GM11168 (cell line): Measurements from ENCODE around the gene LHX3.

Experiments
- in situ Hi-C: fragments of 300-500 bp; cut with MboI; formaldehyde crosslinking; loops from one replicate; pipeline ENCODE4 v1.12.0; 2022; ENCODE audit warnings: low sequenced_read_pairs; ENCODE audit not compliant: unreplicated experiment

Gene LHX3

GRCh38 chr9:136229096-136230065 lies 24.5 kb upstream of the LHX3 start:
- in situ Hi-C loops = no loop called here

DNA sequence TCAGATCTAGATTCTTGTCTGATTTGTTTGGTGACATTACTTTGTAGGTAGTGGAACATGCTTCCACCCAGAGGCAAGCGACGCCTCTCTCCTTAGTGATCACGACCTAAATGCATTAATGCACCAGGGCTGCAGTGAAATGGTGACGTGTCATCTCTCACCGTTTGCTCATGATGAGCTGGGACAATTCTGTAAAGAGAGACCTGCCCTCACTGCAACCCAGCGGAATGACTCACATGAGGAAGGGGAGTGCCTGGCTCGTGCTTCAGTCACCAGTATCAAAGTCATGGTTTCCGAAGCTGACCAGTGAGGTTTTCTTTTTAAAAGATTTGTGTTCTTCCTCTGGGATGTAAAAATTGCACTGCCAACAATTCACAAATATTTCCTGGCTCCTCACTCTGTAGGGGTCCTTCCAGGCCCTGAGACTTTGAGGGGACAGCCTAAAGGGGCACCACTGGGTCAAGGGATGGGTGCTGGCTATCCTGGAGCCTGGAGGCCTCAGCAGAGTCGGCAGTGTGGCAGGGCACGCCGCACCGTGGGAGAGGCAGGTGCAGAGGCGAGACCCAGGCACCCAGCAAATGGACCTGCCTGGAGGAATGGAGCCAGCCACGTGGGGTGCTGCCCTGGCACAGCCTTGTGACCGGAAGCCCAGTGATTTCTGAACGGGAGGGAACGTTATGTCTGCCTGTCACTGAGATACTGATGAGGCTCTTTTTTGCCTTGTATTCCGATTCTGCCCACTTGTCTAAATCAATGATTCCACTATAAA lies 23.4 kb upstream of the LHX3 start:
- in situ Hi-C loops = no loop called here

- in situ Hi-C loops = no loop called here
These were observed 21.9 kb upstream of the LHX3 start for GRCh38 chr9:136226680-136227407.

GRCh38 chr9:136225748-136226679 lies 21.1 kb upstream of the LHX3 start:
- in situ Hi-C loops = no loop called here

GRCh38 chr9:136225366-136225747 lies 20.4 kb upstream of the LHX3 start:
- in situ Hi-C loops = no loop called here

DNA sequence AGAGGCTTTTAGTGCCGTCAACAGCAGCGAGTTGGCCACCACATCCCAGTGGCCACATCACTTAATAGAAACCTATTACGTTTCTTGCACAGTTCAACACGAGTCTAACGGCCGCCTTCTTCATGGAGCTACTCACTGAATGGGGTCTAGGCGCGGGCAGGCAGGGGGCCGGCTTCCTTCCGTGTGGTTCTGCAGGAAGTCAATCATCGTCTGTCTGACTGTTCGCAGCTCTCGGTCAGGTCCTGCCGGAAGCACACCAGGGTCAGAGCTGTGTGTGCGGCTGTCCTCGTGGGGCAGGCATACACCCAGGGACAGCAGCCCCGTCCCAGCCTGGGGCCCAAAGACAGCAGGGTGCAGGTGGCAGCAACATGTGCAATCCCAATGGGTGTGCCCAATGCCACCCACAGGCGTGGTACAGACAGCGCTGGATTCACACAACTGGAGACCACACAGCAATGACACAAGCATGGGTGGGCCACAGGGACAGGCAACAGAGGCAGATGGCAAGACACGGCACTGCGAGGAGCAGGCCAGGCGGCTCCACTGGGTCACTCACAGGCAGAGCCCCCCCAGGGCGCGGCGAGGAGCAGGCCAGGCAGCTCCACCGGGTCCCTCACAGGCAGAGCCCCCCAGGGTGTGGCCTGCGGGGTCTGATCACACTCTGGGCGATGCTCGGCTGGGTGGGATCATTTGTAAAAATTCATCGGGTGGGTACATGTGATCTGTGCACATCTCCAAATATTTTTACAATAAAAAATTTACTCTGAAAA lies 19.1 kb upstream of the LHX3 start:
- in situ Hi-C loops = no loop called here

DNA sequence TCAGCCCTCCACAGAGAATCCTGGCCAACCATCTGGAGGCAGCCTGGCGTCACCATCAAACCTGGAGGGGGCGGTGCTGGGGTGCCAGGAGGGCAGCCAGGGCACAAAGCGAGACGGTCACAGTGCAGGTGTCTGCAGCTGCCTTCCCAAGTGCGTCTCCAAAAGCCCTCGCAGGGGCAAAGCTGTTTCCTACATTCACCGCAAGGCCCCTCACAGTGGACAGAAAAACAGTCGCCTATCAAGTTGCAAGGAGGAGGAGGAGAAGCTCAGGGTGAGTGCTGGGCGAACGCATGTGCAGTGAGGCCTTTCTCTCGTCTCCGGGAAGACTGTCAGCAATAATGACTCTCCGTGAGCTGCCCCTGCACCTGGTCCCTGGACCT lies 18.0 kb upstream of the LHX3 start:
- in situ Hi-C loops = no loop called here

- in situ Hi-C loops = no loop called here
These were observed 17.4 kb upstream of the LHX3 start for GRCh38 chr9:136222166-136222905.

GRCh38 chr9:136220017-136220729 lies 15.2 kb upstream of the LHX3 start:
- in situ Hi-C loops = no loop called here

DNA sequence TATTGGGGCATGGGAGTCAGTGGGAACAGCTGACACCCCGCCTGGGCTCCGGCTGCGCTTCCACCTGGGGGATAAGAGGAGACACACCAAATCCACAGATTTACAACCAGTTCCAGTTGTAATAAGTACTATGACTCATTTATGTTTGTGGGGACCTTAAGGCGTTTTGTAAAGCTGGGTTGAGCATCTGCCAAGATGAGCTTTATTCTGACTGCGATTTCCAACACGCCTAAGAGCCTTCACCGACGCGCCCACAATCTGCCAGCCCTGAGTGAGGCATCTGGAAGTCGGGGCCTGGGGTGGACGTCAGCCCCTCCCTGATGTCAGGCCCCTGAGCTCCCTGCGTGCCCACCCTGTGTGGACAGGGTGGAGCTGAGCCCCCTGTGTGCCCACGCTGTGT lies 14.3 kb upstream of the LHX3 start:
- in situ Hi-C loops = no loop called here

GRCh38 chr9:136218673-136219072 lies 13.7 kb upstream of the LHX3 start:
- in situ Hi-C loops = no loop called here

DNA sequence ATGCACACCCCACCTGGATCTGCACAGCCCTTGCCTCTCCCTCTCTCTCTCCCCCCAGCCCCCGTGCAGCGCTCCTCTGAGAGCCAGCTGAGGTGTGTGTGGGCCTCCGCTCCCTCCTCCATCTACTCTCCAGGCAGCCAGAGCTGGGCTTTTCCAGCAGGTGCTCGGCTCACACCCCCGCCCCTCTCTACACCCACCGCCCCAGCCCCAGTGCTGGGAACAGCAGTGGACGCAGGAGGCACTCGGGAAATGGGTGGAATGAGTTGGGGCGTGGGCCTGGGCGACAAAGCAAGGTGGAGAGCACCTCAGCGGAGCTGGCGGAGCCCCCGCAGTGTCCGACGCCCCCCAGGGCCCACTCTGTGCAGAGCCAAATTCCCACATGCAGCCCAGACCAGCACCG lies 13.3 kb upstream of the LHX3 start:
- in situ Hi-C loops = no loop called here

GRCh38 chr9:136216541-136217244 lies 11.8 kb upstream of the LHX3 start:
- in situ Hi-C loops = no loop called here

GRCh38 chr9:136213733-136214132 lies 8.8 kb upstream of the LHX3 start:
- in situ Hi-C loops = no loop called here

DNA sequence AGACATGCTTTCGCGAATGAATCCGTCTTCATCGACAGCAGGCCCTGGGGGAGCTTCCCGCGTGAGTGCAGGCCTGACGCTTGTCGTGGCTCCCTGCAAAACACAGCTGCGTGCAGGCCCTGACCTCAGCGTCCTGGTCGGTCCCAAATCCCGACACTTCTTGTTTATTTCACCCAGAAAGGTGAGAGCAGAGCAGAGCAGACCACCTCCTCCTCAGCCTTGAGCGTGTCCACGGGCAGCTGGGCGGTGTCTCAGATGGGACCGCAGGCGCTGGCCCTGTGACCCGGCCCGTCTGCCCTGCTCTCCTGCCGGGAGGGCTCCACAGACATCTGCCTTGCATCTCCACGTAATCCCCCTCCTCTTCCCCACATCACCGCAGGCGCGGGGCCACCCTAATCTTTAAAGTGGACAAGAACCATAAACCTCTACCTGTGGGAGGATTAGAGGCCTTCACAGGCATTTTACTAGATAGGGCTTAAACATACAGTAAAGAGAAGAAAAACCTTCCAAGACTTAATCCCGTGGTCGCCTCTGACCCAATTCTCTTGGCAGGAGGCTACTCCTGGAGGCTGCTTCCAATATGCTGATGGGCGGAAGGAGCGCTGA lies 7.5 kb upstream of the LHX3 start:
- in situ Hi-C loops = no loop called here

DNA sequence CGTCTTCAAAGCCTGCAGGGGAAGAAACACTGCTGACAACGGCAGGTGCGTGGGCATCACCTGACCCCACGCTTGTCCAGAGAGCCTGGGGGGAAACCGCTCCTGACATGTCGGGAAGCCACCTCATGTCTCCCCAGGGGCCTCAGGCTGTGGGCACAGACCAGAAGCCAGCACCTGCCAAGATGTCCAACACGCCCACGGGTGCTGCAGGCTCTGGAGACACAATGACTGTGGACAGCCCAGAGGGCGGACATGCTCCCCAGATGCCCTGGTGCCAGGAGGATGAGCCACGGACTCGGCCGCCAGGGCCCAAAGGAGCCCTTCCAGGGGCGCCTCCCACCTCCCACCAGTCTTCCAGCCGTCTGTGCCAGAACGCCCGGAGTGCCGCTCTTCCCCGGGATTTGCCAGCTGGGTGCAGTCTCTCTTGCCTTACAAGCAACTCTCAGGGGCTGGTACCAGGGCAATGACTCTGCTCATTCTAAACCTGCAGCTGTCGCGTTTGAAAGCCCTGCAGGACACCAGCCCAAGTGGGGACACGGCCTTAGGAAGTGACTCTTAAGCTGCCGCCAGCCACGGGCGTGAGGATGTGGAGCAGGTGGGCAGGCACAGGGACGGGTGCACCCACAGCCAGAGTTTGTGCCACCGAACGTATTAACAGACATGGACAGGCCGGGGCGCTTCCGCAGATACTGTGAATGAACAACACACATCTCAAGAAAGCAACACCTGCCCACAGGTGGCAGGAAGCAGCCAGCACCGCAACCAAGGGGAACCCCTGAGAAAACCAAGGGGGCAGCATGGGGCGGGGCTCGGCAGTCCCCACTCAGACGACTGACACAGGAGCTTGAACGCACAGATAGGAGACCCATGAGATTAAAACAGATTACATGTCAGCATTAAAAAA lies 6.8 kb upstream of the LHX3 start:
- in situ Hi-C loops = no loop called here
